HEK293T (cell line): ENCODE data around the gene ARHGEF10L.

Experiments
- FOXA1 ChIP-seq: fragments of 450-650 bp; IDR thresholded peaks from 2 replicates; pipeline ENCODE4 v1.6.1; 2016; ENCODE audit warnings: mild to moderate bottlenecking
- FOXK2 ChIP-seq: fragments of 450-650 bp; IDR thresholded peaks from 2 replicates; pipeline ENCODE4 v1.6.1; 2016; ENCODE audit warnings: mild to moderate bottlenecking
- FOXM1 ChIP-seq: fragments of 450-650 bp; IDR thresholded peaks from 2 replicates; pipeline ENCODE4 v1.6.1; 2017; ENCODE audit warnings: mild to moderate bottlenecking, borderline replicate concordance
- HDGF ChIP-seq: fragments of 450-650 bp; IDR thresholded peaks from 2 replicates; pipeline ENCODE4 v1.6.1; 2017; ENCODE audit warnings: antibody characterized with exemption, borderline replicate concordance
- L3MBTL2 ChIP-seq: fragments of 450-650 bp; conservative IDR thresholded peaks from 2 replicates; pipeline ENCODE4 v1.6.1; 2016; ENCODE audit warnings: mild to moderate bottlenecking
- LEF1 ChIP-seq: fragments of 450-650 bp; IDR thresholded peaks from 2 replicates; pipeline ENCODE4 v1.6.1; 2017; ENCODE audit warnings: mild to moderate bottlenecking, borderline replicate concordance
- SUZ12 ChIP-seq: fragments of 450-650 bp; IDR thresholded peaks from 2 replicates; pipeline ENCODE4 v1.6.1; 2016; ENCODE audit warnings: mild to moderate bottlenecking
- ZNF384 ChIP-seq: fragments of 450-650 bp; IDR thresholded peaks from 2 replicates; pipeline ENCODE4 v1.6.1; 2016

DNA sequence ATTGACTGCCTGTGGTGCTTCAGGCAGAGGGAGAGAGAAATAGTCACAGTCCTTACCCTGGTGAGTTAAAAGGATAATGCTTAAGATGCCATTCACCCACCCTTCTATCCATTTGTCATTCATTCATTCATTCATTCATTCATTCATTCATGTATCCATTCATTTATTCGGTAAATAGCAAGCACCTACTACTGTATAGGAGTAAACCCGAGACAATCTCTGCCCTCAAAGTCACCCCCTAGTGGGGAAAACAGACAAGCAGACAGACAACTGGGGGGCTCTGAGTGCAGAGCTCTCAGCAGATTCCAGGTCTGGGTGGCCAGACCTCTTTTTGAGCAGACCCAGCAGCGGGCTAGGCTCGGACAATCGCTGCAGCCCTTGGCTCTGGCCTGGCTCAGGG is 201.6 kb downstream of the ARHGEF10L start:
- no peak for TF ChIP-seq SUZ12
- TF ChIP-seq ZNF384, result no peak
- no peak for TF ChIP-seq L3MBTL2
- TF ChIP-seq FOXA1, result no peak
- no peak for TF ChIP-seq FOXM1
- no peak for TF ChIP-seq HDGF
- TF ChIP-seq FOXK2, result no peak
- TF ChIP-seq LEF1, result no peak
